ENCODE measurements around the gene TTF1.
A peak's percentile ranks its signal among the peaks of the same experiment; 100 is the strongest.

The TTF1 gene, protein sequence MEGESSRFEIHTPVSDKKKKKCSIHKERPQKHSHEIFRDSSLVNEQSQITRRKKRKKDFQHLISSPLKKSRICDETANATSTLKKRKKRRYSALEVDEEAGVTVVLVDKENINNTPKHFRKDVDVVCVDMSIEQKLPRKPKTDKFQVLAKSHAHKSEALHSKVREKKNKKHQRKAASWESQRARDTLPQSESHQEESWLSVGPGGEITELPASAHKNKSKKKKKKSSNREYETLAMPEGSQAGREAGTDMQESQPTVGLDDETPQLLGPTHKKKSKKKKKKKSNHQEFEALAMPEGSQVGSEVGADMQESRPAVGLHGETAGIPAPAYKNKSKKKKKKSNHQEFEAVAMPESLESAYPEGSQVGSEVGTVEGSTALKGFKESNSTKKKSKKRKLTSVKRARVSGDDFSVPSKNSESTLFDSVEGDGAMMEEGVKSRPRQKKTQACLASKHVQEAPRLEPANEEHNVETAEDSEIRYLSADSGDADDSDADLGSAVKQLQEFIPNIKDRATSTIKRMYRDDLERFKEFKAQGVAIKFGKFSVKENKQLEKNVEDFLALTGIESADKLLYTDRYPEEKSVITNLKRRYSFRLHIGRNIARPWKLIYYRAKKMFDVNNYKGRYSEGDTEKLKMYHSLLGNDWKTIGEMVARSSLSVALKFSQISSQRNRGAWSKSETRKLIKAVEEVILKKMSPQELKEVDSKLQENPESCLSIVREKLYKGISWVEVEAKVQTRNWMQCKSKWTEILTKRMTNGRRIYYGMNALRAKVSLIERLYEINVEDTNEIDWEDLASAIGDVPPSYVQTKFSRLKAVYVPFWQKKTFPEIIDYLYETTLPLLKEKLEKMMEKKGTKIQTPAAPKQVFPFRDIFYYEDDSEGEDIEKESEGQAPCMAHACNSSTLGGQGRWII

DNA sequence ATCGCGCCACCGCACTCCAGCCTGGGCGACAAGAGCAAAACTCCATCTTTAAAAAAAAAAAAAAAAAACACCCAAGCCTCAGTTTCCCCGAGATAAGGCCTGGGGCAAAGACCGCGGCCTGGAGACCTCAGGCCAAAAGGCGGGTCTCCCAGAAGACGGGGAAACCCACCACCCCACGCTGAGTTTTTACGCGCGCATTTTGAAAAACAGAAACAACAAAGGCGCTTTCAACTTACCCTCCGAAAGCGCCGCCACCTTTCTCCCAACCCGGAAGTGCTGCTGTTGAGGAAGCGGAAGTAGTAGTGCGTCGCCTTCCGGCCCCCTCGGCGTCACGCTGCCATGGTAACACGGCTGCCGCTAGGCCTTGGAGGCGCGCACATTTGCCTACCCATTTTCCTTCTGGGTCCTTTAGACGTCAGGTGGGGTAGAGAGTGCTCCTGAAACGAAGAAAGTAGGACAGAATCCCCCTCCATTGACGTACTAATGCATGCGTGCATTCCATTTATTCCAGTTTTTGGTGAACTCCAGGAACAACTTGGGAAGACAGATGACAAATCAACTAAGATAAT lies at the start of gene TTF1:
TTF1 (minus strand) TSS at position 287 of the 569 bp plus-strand sequence. CDS start 4,019 bp downstream, outside the sequence.
- DNase-seq = peak; percentile 99

DNA sequence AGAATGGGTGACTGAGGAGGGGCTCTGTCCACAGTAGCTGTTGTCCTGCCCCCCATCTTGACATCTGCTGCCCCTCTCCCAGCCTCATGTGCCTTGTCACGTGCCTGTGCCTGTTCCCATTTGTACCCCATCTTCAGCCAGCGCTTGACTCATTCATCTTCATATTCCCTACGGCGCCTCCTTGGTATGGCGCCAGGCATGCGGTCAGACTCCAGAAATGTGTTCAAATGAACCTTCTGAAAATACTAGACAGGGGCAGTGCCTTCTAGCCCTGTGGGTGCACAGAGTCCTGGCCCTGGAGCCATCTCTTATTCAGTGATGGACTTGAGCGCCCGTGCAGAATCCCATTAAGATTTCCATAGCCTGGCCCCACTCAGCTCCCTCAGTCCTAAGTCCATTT lies 49.6 kb upstream of the TTF1 start:
- DNase-seq = no peak

DNA sequence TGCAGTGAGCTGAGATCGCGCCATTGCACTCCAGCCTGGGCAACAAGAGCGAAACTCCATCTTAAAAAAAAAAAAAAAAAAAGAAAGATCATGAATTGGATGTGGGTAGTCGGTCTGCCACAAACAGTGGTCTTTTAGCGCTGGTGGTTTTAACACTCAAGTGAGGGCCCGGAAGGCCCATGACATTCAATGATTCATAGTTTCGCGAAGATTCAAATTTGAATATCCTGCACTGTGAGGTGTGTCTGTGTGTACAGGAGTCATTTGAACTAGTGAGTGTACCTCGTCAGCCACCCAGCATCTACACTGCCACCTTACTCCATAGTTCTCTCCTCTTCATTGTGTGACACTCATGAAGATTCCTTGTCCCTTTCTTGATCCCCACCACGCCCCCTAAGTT lies 44.6 kb upstream of the TTF1 start:
- no peak for DNase-seq

DNA sequence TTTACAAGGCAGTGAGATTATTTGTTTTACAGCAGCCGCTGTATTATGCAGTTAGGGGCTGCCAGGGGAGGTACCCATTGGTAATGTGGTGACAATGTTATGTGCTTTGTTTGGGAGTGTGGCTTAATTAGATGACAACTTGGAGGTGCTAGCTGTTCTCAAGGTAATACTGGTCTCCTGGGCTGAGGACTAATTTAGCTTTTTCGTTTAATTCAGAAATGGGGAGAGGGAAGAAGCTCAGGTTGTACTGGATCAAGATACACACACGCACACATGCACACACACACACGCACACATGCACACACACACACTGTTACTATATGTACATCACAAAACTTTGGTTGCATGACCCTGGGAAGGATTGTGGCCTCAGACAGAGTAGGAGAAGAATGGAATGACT lies 41.3 kb upstream of the TTF1 start:
- DNase-seq = no peak

DNA sequence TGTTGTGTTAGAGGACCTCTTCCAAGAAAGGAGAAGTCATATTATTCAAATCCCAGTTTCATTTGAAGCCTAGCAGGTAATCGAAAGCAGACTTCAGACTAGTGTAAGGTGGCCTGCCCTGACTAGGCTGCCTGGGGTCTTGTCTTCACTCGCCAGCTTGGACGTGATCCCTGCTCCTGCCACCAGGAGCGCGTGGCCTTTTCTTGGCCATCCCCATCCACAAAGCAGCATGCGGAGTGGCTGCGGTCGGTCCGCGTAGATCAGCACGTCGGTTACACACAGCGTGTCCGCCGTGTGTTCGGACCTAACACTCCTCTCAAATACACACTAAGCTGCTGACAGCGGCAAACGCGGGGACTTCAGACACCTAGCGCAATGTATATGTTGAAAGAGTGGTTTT lies 40.7 kb upstream of the TTF1 start:
- DNase-seq = no peak

DNA sequence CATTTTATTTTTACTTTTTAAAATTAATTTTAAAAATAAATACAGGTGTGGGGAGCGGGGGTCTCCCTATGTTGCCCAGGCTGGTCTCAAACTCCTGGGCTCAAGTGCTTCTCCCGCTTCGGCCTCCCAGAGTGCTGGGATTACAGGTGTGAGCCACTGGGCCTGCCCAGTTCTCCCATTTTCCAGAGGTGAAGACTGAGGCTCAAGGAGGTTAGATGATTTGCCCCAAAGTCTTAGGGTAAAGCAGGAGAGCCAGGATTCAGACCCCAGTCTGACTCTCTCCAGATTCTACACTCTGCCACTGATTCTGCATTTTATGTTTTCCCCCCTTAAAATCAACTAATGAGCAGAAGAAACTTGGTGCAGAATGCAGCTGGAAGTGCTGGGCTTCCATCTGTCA lies 40.2 kb upstream of the TTF1 start:
- no peak for DNase-seq

DNA sequence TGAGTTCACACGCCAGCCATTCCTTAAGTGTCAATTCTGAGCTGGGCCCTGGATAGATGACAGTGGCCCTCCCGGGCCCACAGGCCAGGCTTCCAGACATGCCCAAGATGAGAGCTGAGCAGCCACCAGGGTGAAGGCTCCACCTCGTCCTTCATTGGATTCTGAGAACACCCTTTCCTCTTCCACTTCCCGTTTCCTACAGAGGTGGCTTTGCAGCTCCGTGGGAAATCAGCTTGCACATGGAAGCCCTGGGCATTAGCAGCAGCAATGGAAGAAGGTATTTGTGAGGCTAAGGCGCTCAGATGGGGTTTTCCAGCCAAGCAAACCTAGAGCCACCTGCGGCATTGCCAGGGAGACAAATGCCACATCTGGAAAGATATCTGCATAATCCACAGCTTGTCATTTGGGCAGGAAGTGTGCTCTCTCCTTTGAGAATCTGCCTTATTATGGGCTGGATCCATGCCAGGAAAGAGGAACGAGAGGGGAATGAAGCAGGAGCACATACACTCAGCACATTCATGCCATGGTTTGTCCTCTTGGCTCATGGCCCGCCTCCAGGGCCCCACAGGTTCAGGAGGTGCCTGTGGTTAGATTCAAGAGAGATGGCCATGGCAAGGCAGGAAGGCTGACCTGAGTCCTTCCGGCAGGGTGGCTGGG lies 37.4 kb upstream of the TTF1 start:
- peak; percentile 49 for DNase-seq

DNA sequence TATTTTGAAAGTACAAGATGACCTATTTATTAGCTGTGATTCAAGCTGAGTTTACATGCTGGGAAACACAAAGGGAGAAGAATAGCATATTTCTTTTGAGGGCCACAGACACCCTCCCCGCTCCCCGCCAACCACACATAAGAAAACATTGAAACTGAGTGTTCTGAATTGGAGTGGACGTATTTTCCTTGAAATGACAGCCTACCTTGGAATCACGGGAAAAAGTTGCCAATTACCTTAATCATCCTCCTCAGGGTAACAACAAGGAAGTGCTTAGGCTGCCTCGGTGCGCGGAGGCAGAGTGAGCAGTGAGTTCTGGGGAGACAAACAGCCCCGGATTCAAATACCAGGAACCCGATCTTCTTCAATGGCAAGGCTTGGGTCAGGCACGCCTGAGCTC lies 34.8 kb upstream of the TTF1 start:
- no peak for DNase-seq

DNA sequence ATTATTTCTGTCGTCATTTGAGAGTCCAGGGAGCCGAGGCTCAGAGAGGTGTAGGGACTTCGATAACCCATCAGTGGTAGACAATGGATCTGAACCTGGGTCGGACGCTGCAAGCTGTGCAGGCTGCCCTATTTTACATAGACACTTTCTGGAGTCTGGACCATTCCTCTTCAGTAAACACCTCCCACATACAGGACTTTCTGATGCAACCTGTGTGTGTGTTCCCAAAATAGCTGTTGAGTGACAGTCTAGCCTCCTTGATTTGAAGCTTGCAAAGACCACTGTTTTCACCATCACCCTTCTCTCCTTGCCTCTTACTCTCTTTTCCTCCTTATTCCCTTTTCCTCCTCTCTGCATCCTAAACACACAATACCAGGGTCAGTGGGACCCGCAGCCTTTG lies 34.1 kb upstream of the TTF1 start:
- DNase-seq = no peak

DNA sequence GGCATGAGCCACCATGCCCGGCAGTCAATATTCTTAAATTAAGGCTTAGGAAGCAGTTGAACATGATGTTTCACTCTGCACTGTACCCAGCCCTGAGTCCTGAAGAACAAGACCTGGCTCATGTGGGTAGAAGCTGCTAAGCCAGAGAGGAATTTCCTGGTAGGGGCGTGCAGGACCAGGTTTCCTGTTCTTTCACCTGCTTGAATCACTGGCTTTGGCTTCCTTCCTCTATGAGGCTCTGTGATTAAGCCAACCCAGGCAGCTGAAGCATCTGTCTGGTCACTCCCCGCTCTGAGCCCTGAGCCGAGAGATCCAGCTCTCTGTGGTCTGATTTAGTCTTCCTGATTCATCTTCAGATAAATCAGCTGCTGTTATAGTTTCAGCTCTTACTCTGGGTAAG lies 32.5 kb upstream of the TTF1 start:
- no peak for DNase-seq

DNA sequence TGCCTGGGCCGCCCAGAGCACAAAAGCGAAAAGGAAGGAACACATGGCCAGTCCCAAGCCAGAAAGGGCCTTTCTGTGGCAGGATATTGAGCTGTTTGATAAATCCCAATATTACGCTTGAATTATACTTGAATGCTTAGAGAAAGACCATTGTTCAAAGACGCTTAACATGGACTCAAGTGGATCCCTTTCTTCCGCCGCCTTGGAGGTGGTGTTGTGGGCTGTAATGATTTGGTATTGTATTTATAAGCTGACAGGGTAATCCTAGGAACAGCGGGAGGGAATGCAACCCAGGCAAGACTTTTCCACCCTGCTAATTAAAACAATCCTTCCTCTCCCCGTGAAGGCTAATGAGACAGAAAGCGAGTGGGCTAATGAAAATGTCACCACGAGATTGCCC lies 28.2 kb upstream of the TTF1 start:
- DNase-seq = no peak

DNA sequence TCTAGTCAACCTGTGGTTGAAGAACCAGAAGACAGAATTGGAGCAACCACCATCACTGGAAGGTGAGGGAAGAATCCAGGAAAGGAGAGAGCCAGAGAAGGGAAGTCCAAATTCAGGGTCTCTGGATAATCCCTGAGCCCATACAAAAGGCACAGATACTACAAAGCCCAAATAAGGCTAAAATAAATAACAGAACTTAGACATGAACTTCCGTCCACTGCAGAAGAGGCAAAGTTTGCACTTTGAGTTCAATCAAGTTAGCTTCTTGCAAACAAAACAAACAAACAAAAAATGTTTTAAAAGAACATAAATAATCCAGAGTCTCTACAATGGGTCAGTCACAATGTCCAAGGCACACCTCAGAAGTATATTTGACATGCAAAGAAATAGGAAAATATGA lies 24.4 kb upstream of the TTF1 start:
- DNase-seq = no peak

DNA sequence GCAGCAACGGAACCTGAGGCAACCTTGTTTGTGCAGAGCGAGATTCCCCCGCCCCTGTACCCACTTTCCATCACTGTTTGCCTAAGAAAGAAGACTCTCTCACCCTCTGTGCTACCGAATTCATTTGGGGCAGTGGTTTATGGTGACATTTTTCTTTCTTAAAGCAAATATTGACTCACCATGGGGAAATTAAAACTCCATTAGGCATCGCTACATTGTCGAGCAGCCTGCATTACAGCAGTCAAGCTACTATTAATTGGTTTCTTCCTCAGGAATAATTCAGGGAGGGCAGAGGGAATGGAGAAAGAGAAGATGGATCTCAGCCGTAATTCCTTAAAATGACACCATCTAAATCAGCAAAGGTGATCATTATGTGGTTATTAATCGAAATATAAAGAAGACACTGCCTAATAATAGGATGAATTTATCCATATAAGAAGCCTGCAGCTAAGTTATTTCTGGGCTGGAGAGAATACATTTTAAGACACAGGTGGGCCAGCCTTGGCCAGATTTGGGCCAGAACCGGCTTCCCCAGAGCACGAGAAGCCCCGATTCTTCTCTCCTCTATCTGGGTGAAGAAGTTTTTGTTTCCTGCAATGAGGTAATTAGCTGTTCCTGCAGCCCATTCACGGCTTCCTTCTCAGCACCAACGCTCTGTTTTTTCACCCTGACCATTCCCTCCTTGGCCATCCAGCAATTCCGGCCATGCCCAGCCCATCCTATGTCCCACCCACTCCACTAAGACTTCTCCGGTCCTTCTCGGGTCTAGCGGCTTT lies 20.2 kb upstream of the TTF1 start:
- DNase-seq = no peak

DNA sequence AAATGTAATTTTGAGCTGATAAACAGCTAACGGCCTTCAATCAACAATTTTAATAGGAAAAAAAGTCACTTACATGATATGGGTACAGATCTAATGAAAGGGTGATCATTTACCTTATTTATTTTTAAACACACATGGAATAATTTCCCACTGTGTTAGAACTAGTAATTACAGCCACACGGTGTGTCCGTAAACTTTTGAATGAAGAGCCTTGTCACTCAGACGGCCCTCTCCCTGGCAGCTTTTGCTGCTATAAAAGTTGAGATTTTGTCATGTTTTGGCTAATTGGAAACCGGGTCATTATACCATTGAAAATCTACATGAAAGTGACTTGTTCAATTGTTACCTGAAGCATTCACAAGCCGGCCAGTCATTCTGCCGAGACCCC lies 19.0 kb upstream of the TTF1 start:
- DNase-seq = no peak

DNA sequence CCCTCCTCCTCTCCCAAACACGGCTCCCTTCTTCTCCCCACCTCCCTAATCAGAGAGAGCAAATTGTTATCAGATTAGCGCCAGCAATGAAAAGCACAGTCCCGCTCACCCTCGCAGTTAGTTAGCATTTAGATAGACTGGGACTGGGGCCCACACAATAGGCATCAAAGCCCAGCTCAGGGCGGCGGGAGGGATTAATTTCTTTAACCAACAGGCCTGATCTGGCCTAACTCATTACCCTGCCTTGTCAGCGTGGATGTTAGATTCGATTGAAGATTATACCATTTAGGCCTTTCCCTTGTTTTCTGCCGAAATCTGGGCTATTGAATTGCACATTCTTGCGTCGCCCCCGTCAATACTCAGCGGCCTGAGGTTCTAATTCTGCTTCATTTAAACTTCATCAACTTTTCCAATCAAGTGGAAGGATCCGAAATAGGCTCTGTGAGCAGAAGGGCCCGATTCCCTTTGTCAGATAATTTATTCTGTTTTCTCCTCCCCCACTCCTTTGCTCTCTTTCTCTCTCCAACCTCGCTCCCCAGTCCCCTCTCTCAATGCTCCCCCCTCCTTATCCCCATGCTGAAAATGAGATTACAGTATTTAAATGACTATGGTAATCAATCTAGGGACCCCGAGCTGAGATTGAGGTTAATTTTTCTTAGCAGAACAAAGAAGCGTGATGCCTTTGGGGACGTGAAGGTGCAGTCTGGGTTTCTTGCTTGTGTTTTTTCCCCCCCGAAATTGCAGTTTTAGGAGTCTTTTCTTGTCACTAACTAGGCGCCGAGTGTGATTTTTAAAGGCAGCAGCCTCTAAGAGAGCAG lies 18.4 kb upstream of the TTF1 start:
- no peak for DNase-seq

DNA sequence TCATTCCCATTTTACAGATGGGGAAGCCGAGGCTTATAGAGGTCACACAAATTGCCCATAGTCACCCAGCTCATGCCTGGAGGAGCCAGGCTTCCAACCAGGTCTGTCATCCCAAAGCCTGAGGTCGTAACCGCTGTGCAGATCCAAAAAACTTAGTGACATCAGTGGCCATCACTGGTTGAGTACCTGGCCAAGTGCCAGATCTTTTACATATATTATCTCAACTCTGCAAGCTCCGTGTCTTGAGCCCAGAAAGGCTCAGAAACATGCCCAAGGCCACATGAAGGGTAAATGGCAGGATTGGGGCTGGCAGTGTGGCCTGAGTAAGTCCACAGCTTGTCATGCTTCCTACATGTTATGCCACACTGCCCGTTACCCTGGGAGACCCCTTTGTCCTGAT lies 16.9 kb upstream of the TTF1 start:
- DNase-seq = no peak

DNA sequence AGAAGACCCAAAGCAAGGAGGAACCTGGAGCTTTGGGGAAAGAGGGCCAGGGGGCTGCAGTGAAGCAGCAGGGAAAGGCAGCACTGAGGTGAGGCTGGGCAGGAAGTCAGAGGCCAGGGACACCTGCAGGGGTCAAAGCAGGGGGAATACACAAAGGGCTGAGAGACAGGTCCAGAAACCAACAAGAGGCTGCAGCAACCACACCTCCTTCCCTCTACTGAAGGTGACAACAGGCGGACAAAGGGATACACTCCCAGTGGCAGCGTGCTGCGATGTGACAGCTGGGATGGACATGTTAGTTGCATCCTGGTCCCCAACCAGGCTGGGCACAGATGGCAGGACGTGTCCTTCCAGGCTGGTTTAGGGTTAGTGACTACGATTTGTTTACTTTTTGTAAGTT lies 15.9 kb upstream of the TTF1 start:
- no peak for DNase-seq

DNA sequence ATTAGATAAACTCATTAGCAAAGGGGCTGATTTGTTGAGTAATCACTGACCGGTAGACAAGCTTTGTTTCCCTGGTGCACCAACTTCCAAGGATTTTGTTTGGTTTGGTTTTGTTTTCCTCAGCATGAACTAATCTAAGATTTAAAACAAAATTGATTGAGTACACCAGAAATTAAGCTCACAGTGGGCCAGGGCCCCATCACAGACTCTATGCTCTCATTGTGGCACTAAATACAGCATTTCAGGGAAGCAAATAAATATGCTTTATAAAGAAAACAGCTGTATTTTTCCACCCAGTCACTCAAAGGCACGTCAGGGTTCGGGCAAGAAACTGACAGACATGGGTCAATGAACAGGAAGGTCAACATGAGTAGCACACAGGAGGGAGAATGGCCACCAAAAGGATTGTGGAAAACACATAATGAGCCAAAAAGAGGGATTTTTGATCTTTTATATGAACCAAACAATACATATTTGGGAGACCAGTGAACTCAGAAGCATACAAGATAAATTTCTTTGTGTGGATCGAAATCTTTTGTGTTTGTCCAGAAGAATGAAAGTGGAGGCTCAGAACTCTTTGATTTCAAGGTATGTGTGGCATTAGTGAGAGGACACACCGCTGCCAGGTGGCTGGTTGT lies 12.2 kb upstream of the TTF1 start:
- no peak for DNase-seq

DNA sequence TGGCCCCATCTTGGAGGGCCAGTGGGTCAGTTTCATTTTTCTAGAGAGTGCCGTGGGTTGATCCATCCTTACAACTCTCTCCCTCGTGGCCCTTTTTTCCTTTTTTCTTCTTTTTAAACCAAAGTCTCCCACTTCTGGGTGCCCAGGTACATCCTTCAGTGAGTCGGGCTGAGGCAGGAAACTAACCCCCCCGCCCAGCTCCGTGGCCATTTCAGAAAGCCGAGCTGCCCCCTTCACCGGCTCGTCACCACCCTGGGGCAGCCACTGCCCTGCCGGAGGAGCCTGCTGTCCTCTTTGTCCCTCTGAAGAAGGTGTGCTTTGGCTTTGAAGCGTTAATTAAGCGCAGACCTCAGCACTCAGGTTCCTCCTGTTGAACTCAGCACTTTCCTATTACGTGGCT lies 8.5 kb upstream of the TTF1 start:
- no peak for DNase-seq

DNA sequence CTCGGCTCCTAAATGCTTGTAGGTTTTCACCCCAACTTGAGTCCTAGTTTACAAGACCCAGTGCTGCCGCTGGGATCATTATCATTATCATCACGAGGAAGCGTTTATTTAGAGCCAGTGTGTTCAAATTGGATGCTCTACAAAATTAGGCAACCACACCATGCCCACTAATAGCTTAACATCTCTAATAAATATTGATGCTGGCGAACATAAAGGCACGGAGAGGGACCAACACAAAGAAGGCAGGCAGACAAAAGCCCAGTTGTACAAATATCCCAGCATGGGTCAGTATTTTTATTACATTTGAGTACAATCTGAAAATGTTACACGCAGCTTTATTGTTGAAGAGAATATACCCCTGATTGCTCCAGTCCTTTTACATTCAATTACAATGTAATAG lies 8.1 kb upstream of the TTF1 start:
- DNase-seq = no peak

DNA sequence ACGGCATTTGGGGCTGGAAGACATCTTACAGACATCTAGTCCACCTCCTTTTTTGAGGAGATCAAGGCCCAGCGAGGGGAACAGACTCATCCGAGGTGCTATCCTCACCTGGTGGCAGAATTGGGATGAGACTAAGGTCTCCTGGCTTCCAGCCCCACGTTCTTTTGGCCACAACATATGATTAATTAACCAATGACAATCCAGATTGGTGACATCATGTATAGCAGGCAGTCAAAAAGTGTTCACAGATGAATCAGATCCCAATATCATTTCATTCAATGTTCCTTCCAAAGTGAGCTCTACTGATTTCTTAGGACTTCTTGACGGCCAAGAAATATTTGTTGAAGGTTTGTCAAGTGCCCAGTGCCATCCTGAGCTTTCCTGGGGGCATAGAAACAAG lies 7.3 kb upstream of the TTF1 start:
- no peak for DNase-seq

All from RPMI8226 (cell line).